ENCODE measurements around the gene MGA. TPM values are rescaled to one million over a fixed set of nuclear protein-coding genes. Genes with fewer than 3 reads are reported as not detected.

MGA gene
- total and polyA plus RNA-seq, 2 of the 8 experiments (the other 6 are each of a cell fraction or from before 2014, with no cell fraction given) = 7.6 to 53.2 TPM

GRCh38 chr15:41801850-41802455, 141.7 kb downstream of the MGA start (continued):
- TF ChIP-seq CHD7 (IDR thresholded peaks at IDR 0.05; ENCODE audit: insufficient replicate concordance, low read length) = no peak
- no peak for TF ChIP-seq POLR2A (IDR thresholded peaks at IDR 0.05; ENCODE audit: control extremely low read depth in 1 of 2, low read depth in 2 of 2, low read length in 2 of 2)
- TF ChIP-seq BACH1 (IDR thresholded peaks at IDR 0.05; ENCODE audit: low read length) = no peak
- TF ChIP-seq POLR2AphosphoS5 (IDR thresholded peaks at IDR 0.05; ENCODE audit: low read depth, low read length) = no peak
- no peak for TF ChIP-seq RXRA (IDR thresholded peaks at IDR 0.05; ENCODE audit: insufficient read depth, low read depth, low read length)
- no peak for TF ChIP-seq FOSL1 (IDR thresholded peaks at IDR 0.05; ENCODE audit: insufficient read depth, low read depth, low read length)
- TF ChIP-seq ASH2L (IDR thresholded peaks at IDR 0.05; ENCODE audit: low read length) = no peak
- no peak for TF ChIP-seq YY1 (IDR thresholded peaks at IDR 0.05; ENCODE audit: low read depth, low read length)
- no peak for TF ChIP-seq TEAD4 (IDR thresholded peaks at IDR 0.05; ENCODE audit: low read depth, low read length)

All from H1 (cell line).